ENCODE data around the gene CARHSP1. TPM values are rescaled to one million over a fixed set of nuclear protein-coding genes. Genes with fewer than 3 reads are reported as not detected.
"Not testable (repeated sequence)": the region's sequence is repeated elsewhere in the genome, so short reads cannot be mapped to it uniquely, and the experiment has no call there.

The CARHSP1 gene
- 10 to 100 TPM; 25.5 to 27.8 TPM for total RNA-seq
- polyA plus RNA-seq (2013, experiment 1 of 2) = 40.4 TPM
- polyA plus RNA-seq (2013, experiment 2 of 2) = 42.4 TPM
- total RNA-seq = 3.3 to 56.7 (median 27.6) reads per million in 172 experiments

GRCh38 chr16:8868416-8869211 is at the start of gene CARHSP1:
Gene CARHSP1, minus strand, starts transcription at chr16:8869006. Its CDS starts 9,678 bp downstream, at chr16:8859328.
- no peaks in the 10 kb centered on the region for H3K36me3 ChIP-seq (ENCODE audit: insufficient read depth, low read length)
- Mint-ChIP-seq H3K27me3 (no peaks in the 10 kb centered on the region), H3K36me3 (ENCODE audit: low read depth) (peaks cover 10% of the 10 kb centered on the region), H3K9me3 (no peaks in the 10 kb centered on the region), H3K27ac (peak within 1 kb of the TSS; percentile 85), H3K4me3 (peak within 1 kb of the TSS; percentile 95), H3K4me1 (ENCODE audit: low read depth) (peaks cover 50% of the 10 kb centered on the region)
- intact Hi-C loops (cut with DNase I, micrococcal nuclease) = loop anchor here (1.0 to 10.0 kb wide), 6 partner anchors 51 to 1876 kb away; partner anchors contain the start of genes PMM2 (in 2 of the 2), TMEM186 (in 2 of the 2), ABAT (in 1 of the 2) and HAPSTR1 (in 1 of the 2)
- no peaks in the 10 kb centered on the region for H3K27me3 ChIP-seq (ENCODE audit: control insufficient read depth in 1 of 2, insufficient read depth in 2 of 2, low read length in 2 of 2)
- ATAC-seq (ENCODE audit: poor library complexity) (peak; percentile 74), DNase-seq (peak; percentile 62 to 92 (median 76))
- H3K4me3 ChIP-seq (ENCODE audit: low read length) = peak within 1 kb of the TSS; percentile 85
- ChIA-PET CTCF (interaction anchor here (1.0 to 4.1 kb wide), 4 partner anchors 12 to 70 kb away, joined by 3 to 24 read pairs (median 6); partner anchors contain the start of gene PMM2), POLR2A (interaction anchor here (0.6 to 3.1 kb wide), 20 partner anchors 8 to 224 kb away, joined by 3 to 52 read pairs (median 5); partner anchors contain the start of genes HAPSTR1, LITAFD, PMM2 and TMEM186)
- no peak for TF ChIP-seq CTCF (IDR thresholded peaks at IDR 0.05)
- peak within 1 kb of the TSS; percentile 32 to 72 for H3K27ac ChIP-seq (ENCODE audit: low read depth in 1 of 2, low read length in 2 of 2)
- peaks cover 59% of the 10 kb centered on the region for H3K4me1 ChIP-seq (ENCODE audit: insufficient read depth, low read length)
- no peaks in the 10 kb centered on the region for H3K9me3 ChIP-seq (ENCODE audit: control insufficient read depth in 1 of 2, insufficient read depth in 1 of 2, low read length in 2 of 2)

GRCh38 chr16:8917336-8917735 is 48.5 kb upstream of the CARHSP1 start:
- H3K27me3 ChIP-seq (ENCODE audit: control insufficient read depth in 1 of 2, insufficient read depth in 2 of 2, low read length in 2 of 2); POLR2A ChIA-PET; ATAC-seq (ENCODE audit: poor library complexity); H3K4me3 Mint-ChIP-seq; H3K27me3 Mint-ChIP-seq; H3K27ac ChIP-seq (ENCODE audit: low read depth in 1 of 2, low read length in 2 of 2); H3K4me3 ChIP-seq (ENCODE audit: low read length); H3K9me3 Mint-ChIP-seq; DNase-seq; H3K9me3 ChIP-seq (ENCODE audit: control insufficient read depth in 1 of 2, insufficient read depth in 1 of 2, low read length in 2 of 2); H3K27ac Mint-ChIP-seq: not testable (repeated sequence)
- H3K36me3 ChIP-seq (ENCODE audit: insufficient read depth, low read length) = peaks cover 92% of the 10 kb centered on the region
- Mint-ChIP-seq H3K4me1 (ENCODE audit: low read depth) (peaks cover 30% of the 10 kb centered on the region), H3K36me3 (ENCODE audit: low read depth) (peaks cover 99% of the 10 kb centered on the region)
- H3K4me1 ChIP-seq (ENCODE audit: insufficient read depth, low read length) = peaks cover 18% of the 10 kb centered on the region
- intact Hi-C loops (cut with DNase I, micrococcal nuclease) = loop anchor here in 1 of 2 experiments (5.0 kb wide), 1 partner anchor 45 kb away; the partner anchor contains the start of gene USP7
- CTCF ChIA-PET = interaction anchor here (3.7 kb wide), 1 partner anchor 19 kb away, joined by 21 read pairs; no protein-coding TSS in a partner anchor

GRCh38 chr16:8916541-8917225 is 47.9 kb upstream of the CARHSP1 start:
- Mint-ChIP-seq H3K4me1 (ENCODE audit: low read depth) (peaks cover 30% of the 10 kb centered on the region), H3K4me3 (no peak overlapping the region), H3K27ac (no peak overlapping the region), H3K27me3 (no peaks in the 10 kb centered on the region), H3K9me3 (no peaks in the 10 kb centered on the region), H3K36me3 (ENCODE audit: low read depth) (peaks cover 99% of the 10 kb centered on the region)
- DNase-seq = no peak
- ChIA-PET CTCF (interaction anchor here (1.0 to 2.9 kb wide), 2 partner anchors 20 to 36 kb away, joined by 3 to 9 read pairs; no protein-coding TSS in a partner anchor), POLR2A (no interaction called here)
- Histone ChIP-seq H3K36me3 (ENCODE audit: insufficient read depth, low read length) (peaks cover 94% of the 10 kb centered on the region), H3K4me3 (ENCODE audit: low read length) (no peak overlapping the region), H3K4me1 (ENCODE audit: insufficient read depth, low read length) (peaks cover 17% of the 10 kb centered on the region), H3K9me3 (ENCODE audit: control insufficient read depth in 1 of 2, insufficient read depth in 1 of 2, low read length in 2 of 2) (no peaks in the 10 kb centered on the region), H3K27ac (ENCODE audit: low read depth in 1 of 2, low read length in 2 of 2) (no peak overlapping the region), H3K27me3 (ENCODE audit: control insufficient read depth in 1 of 2, insufficient read depth in 2 of 2, low read length in 2 of 2) (no peaks in the 10 kb centered on the region)
- no peak for ATAC-seq (ENCODE audit: poor library complexity)
- intact Hi-C loops (cut with DNase I, micrococcal nuclease) = loop anchor here in 1 of 2 experiments (5.0 kb wide), 1 partner anchor 46 kb away; the partner anchor contains the start of gene USP7
- TF ChIP-seq CTCF (IDR thresholded peaks at IDR 0.05) = no peak
